Ascending aorta (tissue), 2 donors: Measurements from ENCODE around the gene ZNF503. TPM values are rescaled to one million over a fixed set of nuclear protein-coding genes. Genes with fewer than 3 reads are reported as not detected.

Source experiments
- DNase-seq, 2 donors: peaks; one replicate each; pipeline ENCODE4 v3.0.0-alpha.2; 2019; ENCODE audit warnings: low spot score in 2 of 2
- H3K27ac ChIP-seq, 2 donors: fragments of 200-600 bp; sonication (generic); one replicate each; pipeline ENCODE4 v1.5.1; 2016 to 2017; ENCODE audit warnings: mild to moderate bottlenecking in 1 of 2
- H3K27me3 ChIP-seq: fragments of 200-600 bp; sonication (generic); one replicate; pipeline ENCODE4 v1.5.1; 2017
- H3K36me3 ChIP-seq, 2 donors: fragments of 200-600 bp; sonication (generic); one replicate each; pipeline ENCODE4 v1.5.1; 2016
- H3K4me1 ChIP-seq, 2 donors: fragments of 200-600 bp; sonication (generic); one replicate each; pipeline ENCODE4 v1.5.1; 2016 to 2017; ENCODE audit warnings: mild to moderate bottlenecking in 1 of 2
- H3K4me3 ChIP-seq, 2 donors: fragments of 200-600 bp; sonication (generic); one replicate each; pipeline ENCODE4 v1.5.1; 2016 to 2017; ENCODE audit warnings: mild to moderate bottlenecking in 1 of 2
- H3K9me3 ChIP-seq, 2 donors: fragments of 200-600 bp; sonication (generic); one replicate each; pipeline ENCODE4 v1.5.1; 2016
- intact Hi-C: fragments of 100-400 bp; cut with DNase I; formaldehyde crosslinking; loops from one replicate; pipeline ENCODE4 v1.15.1; 2023
- total RNA-seq: library from RNA; depleted of rRNA; stranded (reverse); fragments of >200 nt; gene quantifications from one replicate; pipeline ENCODE4 v1.1.0, GENCODE V29; 2016
- TF ChIP-seq, protein P1 (sequence below), 3 experiments: fragments of 200-600 bp in 2 of 3; fragments of 450-650 bp in 1 of 3; sonication (generic) in 2 of 3; IDR thresholded peaks; one replicate each; pipeline ENCODE4 v1.5.1; 2016 to 2019; ENCODE audit warnings: antibody characterized with exemption in 3 of 3, mild to moderate bottlenecking in 1 of 3, moderate library complexity in 1 of 3

Gene ZNF503
- total RNA-seq, 1 donor from 2014 or later, result 28.8 TPM

DNA sequence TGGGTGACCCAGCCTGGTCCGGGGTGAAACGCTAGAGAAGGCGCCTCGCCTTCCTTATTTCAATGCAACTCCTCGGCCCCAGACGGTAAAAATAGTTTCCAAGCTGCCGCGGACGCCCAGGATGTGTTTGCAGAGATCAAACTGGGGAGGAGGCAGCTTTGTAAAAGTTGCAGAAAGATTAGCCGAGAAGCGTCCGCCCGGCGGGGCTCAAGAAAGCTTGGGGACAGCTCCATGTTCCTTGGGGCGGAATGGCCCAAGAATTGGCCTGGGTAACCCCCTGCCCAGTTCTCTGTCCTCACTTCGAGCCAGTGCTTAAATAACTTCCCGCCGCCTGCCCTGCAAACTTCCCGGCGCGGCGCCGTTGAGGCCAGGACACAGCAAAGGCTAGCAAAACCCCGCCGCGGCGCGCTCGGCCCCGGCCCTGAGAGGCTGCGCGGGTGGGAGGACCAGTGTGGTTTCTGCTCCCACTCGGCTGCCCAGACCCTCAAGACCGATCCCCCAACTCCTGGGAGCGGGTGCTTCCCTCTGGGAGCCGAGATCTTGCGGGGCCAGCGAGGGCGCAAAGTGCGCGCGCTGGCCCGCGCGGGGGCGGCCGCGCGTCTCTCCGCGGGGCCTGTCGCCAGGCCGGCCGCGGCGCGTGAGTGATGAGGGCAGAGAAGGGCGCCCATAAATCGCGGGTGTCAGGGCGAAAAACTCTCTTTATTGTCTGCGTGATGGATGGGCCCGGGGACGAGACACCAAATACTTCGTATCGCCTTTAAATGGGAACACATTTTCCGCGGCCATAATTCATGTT lies 6.3 kb upstream of the ZNF503 start:
- Histone ChIP-seq H3K27me3 (no peaks in the 10 kb centered on the region), H3K4me3 (peak overlapping the region; percentile 91 to 93), H3K27ac (peak overlapping the region; percentile 90), H3K36me3 (no peaks in the 10 kb centered on the region), H3K9me3 (no peaks in the 10 kb centered on the region), H3K4me1 (peaks cover 0 to 2% of the 10 kb centered on the region in 2 donors)
- TF ChIP-seq, protein P1, sequence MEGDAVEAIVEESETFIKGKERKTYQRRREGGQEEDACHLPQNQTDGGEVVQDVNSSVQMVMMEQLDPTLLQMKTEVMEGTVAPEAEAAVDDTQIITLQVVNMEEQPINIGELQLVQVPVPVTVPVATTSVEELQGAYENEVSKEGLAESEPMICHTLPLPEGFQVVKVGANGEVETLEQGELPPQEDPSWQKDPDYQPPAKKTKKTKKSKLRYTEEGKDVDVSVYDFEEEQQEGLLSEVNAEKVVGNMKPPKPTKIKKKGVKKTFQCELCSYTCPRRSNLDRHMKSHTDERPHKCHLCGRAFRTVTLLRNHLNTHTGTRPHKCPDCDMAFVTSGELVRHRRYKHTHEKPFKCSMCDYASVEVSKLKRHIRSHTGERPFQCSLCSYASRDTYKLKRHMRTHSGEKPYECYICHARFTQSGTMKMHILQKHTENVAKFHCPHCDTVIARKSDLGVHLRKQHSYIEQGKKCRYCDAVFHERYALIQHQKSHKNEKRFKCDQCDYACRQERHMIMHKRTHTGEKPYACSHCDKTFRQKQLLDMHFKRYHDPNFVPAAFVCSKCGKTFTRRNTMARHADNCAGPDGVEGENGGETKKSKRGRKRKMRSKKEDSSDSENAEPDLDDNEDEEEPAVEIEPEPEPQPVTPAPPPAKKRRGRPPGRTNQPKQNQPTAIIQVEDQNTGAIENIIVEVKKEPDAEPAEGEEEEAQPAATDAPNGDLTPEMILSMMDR (IDR thresholded peaks at IDR 0.05), result peak in 1 of 3 experiments; percentile 5
- peak in 1 of 2 donors; percentile 80 for DNase-seq
- intact Hi-C loops, result loop anchor here (2.0 to 10.0 kb wide), 4 partner anchors 59 to 987 kb away; no protein-coding TSS in a partner anchor

DNA sequence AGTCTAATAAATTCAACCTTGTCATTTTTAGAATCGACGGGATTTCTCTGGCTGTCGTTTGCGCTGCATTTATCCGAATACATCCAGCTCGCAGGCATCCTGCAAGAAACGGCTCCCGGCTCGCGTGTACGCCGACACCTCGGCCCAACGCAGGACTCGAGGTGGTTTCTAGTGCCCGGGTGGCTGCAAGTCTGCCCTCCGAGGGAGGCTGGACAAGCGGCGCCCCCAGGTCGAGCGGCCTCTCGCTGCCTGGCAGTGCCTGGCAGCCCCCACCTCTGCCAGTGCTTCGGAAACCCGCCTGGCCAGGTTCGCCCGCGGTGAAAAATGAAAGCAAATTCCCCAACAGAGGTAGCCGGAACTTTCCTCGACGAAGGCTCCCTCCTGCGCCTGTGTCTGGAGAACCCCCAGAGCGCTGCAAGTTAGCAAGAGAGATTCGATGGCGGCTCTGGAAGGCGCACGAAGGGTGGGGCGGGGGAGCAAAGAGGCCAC lies 5.7 kb upstream of the ZNF503 start:
- intact Hi-C loops, result loop anchor here (5.0 to 10.0 kb wide), 3 partner anchors 60 to 988 kb away; no protein-coding TSS in a partner anchor
- Histone ChIP-seq H3K4me3 (peak overlapping the region in 1 of 2 donors; percentile 91), H3K27ac (peak overlapping the region; percentile 90), H3K4me1 (peaks cover 0 to 2% of the 10 kb centered on the region in 2 donors), H3K9me3 (no peaks in the 10 kb centered on the region), H3K36me3 (no peaks in the 10 kb centered on the region), H3K27me3 (no peaks in the 10 kb centered on the region)
- TF ChIP-seq, protein P1 (IDR thresholded peaks at IDR 0.05), result no peak
- no peak for DNase-seq

DNA sequence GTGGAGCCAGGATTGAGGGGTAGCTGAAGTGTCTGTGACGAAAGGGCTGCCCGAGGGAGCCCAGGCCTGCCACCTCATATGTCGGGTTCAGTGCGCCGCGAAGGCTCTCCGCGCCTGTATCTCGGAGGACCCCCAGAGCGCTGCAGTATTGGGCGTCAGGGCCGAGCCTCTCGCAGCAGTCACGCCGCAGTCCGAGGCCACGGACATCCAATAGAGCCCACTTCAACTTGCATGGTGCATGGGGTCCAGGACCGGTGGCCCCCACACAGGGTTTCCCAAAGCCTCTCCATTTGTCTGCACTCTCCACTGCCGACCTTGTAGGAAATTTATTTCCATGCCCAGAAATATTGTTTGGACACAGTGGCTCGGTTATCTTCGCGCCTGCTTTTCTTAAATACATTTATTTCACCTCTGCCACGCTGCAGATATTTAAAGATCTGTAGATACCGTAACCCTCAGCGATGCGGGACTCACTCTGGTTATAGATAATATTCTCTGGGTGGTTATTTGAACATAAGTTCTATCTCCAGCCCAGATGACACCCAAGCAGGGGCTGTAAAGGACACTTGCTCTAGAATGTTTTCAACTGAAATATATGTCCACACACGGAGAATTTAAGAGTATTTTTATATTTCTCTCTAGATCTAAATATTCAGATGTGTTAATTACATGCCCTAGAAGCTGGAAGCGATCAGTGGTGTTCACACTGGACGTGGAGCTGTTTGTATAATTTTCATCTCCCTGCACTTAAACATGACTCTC lies 5.1 kb upstream of the ZNF503 start:
- TF ChIP-seq, protein P1 (IDR thresholded peaks at IDR 0.05), result no peak
- Histone ChIP-seq H3K36me3 (no peaks in the 10 kb centered on the region), H3K27ac (no peak overlapping the region), H3K27me3 (no peaks in the 10 kb centered on the region), H3K9me3 (no peaks in the 10 kb centered on the region), H3K4me1 (peaks cover 0 to 2% of the 10 kb centered on the region in 2 donors), H3K4me3 (peak overlapping the region in 1 of 2 donors; percentile 91)
- no peak for DNase-seq
- intact Hi-C loops, result loop anchor here (5.0 to 10.0 kb wide), 3 partner anchors 61 to 988 kb away; no protein-coding TSS in a partner anchor

DNA sequence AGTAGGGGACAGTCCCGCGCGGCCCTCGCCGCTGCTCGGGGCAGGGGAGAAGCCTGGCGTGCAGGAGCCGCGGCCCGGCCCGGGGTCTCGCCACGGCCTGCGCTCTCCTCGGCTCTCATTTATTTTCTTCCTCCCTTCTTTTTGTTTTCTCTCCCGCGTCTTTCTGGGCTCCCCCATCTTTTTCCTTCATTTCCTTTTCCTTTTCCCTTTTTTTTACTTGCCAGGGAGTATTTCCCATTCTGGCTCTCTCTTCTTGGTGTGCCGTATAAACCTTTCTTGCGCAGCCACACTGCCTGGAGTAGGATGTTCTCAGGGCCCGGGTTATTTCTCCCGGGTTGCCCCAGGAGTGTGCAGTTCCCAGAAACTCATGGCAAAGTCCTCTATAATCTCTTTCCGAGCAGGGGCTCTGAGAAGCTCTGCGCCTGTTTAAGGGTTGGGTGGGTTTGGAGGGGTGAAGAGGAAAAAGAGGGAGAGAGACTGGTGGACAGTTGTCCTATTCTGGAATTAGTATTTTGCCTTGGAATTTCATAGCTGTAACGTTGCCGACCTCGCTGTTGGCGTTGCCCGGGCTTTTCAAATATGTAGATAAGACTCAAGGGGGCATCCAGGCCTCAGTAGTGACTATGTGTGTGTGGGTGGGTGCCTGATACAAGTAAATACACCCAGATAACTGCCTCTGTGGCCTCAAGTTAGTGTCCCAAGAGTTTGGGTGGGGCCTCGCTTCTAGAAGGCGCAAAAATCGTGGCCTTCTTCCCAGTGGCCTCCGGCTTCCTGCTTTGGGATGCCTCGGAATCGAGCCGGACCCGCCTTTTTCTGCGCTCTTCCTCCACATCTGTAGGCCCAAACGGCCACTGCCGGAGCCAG lies 4.3 kb upstream of the ZNF503 start:
- Histone ChIP-seq H3K4me1 (peaks cover 0 to 2% of the 10 kb centered on the region in 2 donors), H3K27ac (peak overlapping the region; percentile 97 to 98), H3K4me3 (peak overlapping the region in 1 of 2 donors; percentile 89), H3K36me3 (no peaks in the 10 kb centered on the region), H3K9me3 (no peaks in the 10 kb centered on the region), H3K27me3 (no peaks in the 10 kb centered on the region)
- DNase-seq, result no peak
- intact Hi-C loops, result loop anchor here (5.0 to 10.0 kb wide), 3 partner anchors 61 to 989 kb away; no protein-coding TSS in a partner anchor
- TF ChIP-seq, protein P1 (IDR thresholded peaks at IDR 0.05), result no peak
